GM19468 (cell line): ENCODE results near the gene PTPRJ.
A peak's percentile ranks its signal among the peaks of the same experiment; 100 is the strongest.
"Not testable (repeated sequence)": the region's sequence is repeated elsewhere in the genome, so short reads cannot be mapped to it uniquely, and the experiment has no call there.

Source experiments
- ATAC-seq: cut with Tn5 transposase; IDR thresholded peaks from one replicate; pipeline ENCODE4 v1.9.1; 2021; ENCODE audit warnings: mild to moderate bottlenecking, moderate library complexity, moderate number of reproducible peaks; ENCODE audit not compliant: unreplicated experiment; ENCODE audit errors: extremely low read depth

Gene PTPRJ

DNA sequence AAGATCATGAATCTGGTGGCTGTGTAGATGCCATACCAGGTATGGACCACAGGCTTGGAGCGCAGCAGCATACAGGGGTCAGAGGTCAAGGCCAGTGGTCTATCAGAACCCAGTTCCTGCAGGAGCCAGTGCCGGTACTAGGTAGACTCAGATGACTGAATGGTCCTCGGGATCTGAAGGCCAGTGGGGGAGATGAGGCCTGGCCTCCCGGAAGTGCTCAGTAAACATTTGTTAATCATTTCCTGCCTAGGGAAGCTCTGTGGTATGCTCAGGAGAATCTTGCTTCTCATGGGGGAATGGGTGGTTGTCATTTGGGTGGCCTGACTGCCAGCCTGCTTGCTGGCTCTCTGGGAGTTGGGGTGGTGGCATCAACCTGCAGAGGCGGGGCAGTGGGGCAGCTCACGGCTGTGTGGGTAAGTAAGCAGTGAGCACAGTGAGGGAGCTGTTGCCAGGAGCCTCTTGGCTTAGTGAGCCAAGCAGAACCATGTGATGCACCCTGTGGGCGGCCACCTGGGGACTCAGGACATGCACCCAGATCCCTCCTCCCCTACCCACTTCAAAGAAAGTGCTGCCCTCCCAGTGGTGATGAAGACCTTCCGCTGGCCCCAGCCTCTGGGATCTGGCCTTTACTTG lies 33.0 kb downstream of the PTPRJ start:
- ATAC-seq = peak; percentile 52

DNA sequence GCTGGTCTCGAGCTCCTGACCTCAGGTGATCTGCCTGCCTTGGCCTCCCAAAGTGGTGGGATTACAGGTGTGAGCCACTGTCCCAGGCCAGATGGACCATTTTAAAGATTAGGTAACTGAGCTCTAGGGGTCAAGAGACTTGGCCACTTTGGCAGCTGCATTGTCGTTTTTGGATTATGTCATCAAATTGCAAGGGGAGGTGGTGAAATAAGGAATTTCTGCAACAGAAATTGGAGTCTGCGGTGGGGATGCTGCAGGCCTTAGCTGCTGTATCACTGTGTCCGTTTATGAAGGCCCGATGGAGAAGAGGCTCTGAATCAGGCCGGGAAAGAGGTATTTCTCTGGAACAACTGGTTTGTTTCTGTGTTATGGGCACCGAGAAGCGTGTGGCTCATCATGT lies 34.6 kb downstream of the PTPRJ start:
- ATAC-seq = no peak

DNA sequence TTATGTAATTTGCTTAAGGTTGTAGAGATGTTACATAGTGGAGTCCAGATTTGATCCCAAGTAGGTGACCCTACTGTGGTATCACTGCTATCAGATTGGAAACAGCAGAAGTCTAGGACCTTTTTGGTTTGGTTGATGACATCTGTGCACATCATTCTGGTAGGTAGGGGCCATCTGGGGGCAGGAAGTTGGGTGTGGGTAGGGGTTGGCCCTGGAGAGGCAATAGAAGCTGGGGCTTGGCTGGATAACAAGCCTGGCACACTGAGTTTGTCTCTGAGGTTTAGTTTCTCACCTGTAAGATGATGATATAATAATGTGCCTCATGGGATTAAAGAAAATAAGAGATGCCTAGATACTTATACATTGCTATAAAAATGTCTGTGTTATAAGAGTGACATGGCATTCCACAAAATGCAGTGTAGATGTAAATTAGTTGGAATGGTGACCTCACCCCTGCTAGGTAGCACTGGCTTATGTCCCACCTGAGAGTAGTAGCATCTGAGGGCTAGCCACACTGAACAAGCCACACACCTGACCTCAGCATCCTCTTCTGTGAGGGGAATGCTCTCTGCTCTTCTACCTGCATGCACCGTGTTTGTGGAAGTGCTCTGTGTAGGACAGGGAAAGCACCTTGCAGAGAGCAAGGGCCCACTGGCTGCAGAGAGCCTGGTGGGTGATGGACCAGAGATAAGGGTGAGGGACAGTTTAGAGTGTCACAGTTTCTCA lies 36.9 kb downstream of the PTPRJ start:
- ATAC-seq = no peak

DNA sequence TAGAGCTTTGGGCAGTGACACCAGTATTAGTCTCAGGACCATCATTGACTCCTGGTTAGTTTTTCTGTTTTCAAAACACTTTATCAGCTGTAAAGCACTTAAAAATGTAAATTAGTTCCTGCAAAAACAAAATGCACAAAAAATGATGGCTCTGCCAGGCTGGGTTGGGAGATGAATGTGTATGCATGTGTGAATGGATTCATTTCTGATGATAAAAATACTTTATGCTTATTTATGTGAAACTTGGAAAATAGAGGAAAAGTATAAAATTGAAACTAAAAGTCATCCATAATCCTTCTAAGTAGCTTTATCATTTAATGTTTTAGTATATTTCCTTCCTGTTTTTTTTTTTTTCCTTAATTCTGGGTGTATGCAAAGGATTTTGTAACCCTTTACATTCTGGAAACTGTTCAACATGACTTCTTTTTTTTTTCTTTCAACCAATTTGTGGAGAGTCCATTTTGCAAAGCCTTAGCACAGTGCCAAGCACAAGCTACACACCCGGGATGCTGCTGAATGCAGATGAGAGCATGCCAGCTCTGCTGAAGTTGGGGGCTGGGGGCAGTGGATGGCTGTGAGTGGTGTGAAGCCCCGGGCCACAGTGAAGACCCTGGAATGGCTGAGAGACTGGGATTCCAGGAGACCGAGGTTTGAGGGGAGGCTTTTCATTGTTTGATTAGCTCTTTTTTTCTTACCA lies 37.6 kb downstream of the PTPRJ start:
- ATAC-seq = no peak

DNA sequence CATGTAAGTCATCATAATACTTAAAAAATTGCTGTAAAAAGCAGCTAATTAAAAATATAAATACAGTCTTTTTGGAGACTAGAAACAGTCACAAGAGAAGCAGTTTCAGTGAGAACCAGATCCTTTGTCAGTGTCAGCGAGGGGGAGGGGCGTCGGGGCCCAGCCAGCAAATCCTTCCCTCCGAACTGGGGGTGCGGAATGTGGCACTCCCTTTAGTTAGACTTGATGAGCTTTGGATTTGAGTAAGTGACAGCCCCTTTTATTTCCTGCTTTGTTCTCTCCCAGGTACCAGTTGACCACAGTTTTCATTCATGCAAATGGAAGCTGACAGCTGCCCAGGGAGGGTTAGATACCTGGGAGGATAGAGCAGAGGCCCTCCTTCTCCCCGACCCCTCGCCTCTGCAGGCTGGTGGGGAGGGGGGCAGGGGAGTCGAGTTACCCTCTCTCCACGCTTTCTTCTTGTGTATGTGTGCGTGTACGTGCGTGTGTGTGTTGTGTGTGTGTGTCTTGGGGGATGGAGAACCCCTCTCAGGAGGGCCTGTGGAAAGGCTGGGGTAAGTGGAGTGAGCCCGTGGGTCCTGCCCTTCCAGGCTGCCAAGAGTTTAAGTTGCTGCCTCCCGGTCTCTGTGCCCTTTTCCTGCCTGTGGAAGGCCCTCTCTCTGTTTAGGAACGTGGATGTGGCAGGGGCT lies 38.3 kb downstream of the PTPRJ start:
- no peak for ATAC-seq

DNA sequence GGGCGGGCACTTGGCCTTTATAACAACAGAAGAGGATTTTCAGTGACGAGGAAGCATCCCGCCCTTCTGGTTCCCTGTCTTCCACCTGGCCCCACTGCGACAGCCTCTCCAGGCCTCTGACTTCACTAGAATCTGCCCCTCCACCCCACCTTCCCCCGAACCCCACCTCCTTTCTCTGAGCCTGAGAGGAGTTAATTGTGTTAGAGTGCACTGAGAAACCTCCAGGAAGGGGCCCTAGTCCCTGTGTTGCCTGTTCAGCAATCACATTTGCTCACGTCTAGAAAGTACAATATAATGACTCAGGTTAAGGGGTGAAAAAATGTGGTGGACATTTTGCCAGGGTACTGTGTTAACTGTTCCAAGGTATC lies 38.8 kb downstream of the PTPRJ start:
- no peak for ATAC-seq

DNA sequence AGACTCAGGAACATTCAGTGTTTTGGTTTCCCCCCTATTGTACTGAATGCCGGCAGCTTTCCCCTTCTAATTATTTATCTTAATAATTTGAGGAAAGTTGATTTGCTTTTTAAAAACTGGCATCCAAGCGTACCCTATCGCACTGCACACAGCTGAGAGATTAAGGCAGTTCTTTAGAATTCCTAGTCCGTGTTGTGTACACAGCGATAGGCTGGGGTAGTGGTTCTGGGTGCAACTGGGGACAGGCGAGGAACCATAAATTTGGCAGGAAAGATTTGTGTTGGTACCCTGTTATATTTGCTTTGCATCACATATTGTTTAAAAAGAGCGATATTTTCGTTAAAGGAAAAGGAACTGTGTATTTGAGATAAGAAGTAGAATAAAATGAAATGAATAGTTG lies 39.2 kb downstream of the PTPRJ start:
- no peak for ATAC-seq

DNA sequence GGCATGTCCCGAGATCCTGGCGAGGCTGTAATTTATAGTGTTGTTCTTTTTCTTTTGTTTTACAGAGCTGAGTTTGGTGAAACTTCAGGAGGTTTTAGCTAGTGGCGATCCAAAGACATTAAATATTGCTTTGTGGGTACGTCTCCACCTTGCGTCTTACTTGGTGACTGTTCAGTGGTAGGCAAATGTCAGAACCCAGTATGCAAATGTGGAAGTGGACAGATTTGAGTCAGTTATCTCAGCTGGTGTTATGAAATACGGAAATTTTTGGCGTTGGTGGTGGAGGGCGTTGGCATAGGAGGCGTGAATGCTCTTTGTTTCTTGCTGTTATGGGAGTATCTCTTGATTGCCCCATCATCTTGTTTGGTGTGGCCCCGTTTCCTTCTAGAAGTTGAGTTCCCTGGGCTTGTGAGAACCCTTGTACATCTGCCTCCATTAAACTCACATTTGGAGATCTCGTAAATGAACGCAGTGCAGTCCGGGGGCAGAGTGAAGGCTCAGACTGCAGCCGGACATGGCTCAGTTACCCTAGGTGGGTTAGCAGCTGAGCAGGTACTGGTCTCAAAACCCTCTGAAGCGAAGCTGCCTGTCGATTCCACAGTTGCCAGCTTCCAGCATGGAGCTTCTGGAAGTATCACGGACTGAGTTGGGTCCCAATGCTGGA lies 39.9 kb downstream of the PTPRJ start:
- peak; percentile 78 for ATAC-seq

DNA sequence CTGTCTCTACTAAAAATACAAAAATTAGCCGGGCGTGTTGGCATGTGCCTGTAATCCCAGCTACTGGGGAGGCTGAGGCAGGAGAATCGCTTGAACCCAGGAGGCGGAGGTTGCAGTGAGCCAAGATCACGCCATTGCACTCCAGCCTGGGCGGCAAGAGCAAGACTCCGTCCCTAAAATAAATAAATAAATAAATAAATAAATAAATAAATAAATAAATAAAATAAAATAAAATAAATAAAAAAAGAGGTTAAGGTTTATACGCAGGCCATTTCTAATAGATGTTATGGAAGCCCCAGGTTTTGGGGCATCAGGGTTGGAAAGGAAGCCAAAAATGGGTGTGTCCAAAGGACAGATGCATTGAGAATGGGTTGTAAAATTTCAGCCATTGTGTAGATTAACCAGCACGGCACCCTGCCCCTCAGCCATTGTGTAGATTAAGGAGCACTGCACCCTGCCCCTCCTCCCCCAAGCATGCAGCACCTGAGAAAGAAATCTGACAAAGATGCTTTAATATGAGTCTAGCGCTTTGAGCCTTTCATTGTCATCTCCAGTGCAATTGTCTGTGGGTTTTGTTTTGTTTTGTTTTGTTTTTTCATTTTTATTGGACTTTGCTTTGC lies 41.0 kb downstream of the PTPRJ start:
- not testable (repeated sequence) for ATAC-seq

DNA sequence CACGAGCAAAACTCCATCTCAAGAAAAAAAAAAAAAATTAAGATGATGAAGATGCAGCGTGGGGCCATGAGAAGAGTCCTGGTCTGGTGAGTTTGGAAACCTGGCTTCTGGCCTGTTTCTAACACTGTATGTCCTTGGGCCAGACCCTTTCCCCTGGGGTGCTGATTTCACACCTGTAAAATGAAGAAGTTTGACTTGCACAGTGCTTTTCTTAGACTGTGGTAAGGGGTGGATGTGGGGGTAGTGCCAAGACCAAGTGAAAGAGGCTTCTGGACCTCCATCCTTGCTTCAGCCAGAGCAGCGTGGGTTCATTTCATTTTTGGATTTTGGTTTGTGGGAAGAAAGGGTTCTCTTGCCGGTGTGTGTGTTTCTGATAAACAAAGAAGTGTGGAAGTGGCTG lies 42.1 kb downstream of the PTPRJ start:
- ATAC-seq = no peak

DNA sequence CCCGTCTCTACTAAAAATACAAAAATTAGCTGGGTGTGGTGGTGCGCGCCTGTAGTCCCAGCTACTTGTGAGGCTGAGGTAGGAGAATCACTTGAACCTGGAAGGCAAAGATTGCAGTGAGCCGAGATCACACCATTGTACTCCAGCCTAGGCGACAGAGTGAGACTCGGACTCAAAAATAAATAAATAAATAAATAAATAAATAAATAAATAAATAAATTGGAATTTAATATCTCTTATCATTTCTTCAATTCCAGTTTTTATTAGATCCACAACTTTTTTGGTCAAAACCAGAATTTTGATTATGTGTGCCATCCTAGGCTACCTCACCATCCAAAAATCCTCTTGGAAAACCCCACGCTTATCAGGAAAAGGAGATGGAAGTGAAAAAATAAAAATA lies 43.2 kb downstream of the PTPRJ start:
- not testable (repeated sequence) for ATAC-seq

DNA sequence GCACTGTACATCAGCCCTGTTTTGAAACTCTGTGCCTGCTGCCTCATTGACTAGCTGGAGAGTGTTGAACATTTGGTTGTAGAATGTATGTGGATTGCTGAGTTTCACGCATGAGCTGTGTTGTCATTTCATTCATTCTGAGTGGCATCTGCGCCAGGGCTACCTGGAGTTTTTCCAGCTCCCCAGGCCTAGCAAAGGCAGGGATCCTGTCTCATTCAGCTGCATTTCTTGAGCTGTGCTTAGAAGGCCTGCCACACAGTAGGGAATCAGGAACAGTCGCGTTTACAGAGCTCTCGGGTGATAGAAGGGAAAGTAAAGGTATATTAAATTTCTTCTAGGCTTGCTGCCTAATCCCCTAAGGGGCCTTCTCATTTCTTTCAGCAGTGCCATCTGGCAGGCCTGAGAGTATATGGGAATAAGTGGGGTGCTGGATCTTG lies 44.3 kb downstream of the PTPRJ start:
- no peak for ATAC-seq

DNA sequence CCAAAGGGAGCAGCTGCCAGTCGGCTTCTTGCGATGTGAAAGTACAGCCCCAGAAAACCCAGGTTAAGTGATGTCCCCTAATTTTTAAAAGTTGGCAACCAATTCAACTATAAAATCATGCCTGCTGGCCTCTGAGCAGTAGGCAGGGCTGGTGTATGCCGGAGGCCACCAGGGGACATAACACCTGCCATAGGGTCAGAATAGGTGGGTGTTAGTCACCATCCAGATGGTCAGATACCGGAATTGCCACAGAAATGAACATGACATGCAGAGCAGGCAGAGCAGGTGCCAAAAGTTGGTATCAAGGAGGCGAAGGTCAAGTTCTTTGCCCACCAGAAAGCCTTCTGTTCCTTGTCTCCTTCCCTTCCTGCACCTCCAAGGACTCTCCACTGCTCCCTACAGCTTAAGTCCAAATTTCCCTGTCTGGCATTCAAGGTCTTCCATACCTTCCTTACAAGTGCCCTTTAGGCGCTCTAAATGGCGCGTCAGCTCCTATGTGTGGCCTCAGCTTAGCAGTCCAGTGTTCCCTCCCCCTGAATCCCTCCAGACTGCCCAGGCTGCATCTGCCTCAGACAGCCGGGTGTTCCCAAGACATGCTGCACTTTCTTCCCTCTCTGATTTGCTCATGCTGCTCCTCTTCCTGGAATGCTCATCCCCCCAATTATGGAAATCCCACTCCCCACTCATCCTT lies 45.1 kb downstream of the PTPRJ start:
- no peak for ATAC-seq

DNA sequence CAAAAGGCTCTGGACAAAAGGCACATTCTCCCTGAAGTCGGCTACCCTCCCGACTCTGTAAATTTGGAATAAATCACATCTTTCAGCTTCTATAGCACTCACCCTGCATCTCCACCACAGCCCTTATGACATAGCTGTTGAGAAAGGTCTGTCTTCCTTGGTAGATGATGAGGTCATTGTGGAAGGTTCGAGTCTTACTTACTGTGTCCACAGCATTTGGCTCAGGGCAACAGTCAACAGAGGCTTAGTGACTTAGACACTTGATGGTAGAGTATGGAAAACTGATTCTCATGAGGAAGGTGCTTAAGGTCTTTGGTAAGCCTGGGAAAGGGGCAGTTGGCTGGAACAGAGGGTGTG lies 45.6 kb downstream of the PTPRJ start:
- no peak for ATAC-seq

DNA sequence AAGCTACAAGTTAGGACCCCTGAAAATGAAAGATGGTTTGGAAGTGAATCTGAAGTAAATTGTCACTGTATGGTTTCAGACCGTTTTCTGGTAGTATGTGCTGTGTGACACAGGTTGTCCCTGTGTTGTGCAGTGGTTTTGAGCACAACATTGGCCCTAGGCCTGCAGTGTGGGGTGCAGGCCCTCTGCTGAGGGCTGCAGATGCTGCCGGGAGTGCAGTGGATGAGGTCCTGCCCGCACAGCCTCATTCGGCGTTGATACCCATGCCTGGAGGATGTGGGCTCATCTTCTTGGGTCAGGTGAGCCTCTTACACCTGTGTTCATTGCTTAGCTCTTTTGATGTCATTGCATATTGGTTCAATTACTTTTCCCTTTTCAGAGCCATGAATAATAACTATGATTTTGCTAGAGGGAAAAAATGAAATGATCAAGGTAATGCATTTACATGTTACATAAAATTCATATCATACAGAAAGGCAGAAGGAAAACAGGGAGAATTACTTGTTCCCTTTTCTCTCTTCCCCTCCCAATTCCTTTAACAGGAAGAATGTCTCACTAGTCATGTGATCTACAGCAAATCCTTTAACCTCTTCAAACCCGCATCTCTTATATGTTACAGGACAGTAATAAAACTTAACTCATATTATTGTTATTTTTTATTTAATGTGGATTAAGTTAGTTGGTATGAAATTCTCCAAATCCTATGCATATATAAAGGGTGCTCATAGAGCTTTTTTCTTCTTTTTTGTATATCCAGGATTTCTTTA lies 48.7 kb downstream of the PTPRJ start:
- no peak for ATAC-seq

DNA sequence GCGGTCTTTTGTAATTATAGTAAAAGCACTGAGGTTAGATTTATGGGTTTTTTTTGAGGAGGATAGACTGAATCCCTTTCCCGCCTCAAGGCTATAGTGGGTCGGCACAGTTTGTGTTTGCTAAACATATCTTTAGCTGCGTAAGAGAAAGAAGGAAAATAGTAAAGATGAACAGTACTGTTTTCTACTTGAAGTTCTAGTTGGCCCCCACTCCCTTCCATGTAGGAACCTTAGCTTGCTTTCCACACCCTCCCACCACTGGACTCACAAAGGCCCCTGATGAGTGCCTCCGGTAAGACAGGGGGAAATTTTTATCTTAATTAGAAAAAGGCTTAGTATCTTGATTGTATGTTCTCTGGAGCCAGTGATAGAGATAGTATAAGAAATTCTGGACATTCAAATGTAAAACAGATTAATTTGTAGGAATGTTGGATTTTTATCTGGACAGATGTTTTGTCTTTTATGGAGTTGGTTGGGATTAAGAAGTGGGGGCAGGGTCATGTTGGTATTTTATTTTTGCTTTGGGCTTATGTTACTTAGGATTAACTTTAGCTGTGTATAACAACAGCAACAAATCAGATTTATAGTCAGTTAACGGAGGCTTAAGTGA lies 49.4 kb downstream of the PTPRJ start:
- no peak for ATAC-seq

DNA sequence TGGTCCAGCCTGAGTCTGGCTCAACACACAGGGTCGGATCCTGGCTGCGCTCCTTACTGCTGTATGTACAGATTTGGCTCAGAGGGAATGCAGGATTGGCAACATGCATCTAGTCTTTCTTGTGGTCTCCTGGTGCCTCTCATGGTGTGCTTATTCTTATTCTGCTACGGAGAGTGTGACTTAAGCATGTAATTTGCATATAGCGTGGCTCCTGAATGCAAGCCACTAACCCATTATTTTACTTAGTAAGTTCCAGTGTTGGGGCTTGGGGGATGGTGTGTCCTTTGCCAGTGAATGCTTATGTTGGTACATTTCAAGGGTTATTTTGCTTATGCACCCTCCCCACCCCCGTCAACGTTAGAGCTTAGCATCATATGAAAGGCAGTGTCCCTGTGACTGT lies 51.2 kb downstream of the PTPRJ start:
- ATAC-seq = no peak

DNA sequence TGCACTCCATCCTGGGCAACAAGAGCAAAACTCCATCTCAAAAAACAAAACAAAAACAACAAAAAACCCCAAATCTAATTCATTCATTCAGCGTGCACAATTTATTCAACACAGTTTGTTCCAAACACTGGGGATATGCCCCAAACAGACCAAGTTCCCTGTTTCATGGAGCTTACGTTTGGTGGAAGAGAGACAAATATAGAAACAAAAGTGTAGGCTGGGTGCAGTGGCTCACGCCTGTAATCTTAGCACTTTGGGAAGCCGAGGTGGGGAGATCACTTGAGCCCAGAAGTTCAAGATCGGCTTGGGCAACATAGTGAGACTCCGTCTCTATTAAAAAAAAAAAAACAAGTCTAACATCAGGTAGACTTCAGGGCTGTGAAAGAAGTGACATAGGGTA lies 52.4 kb downstream of the PTPRJ start:
- no peak for ATAC-seq
